AML-193 (cell line): Measurements from ENCODE around the gene SKAP1.
"Not testable (repeated sequence)": the region's sequence is repeated elsewhere in the genome, so short reads cannot be mapped to it uniquely, and the experiment has no call there.

Experiments
- DNase-seq, 2 experiments: peaks; one replicate each; lab custom pipeline; 2025; lab: John Stamatoyannopoulos, UW

Gene SKAP1

GRCh38 chr17:48328457-48328856, 101.6 kb downstream of the SKAP1 start:
- DNase-seq, result no peak

GRCh38 chr17:48326310-48326709, 103.7 kb downstream of the SKAP1 start:
- DNase-seq, result no peak

- DNase-seq, result peak; percentile 21 to 32
Observed at GRCh38 chr17:48322060-48322459, 108.0 kb downstream of the SKAP1 start.

- DNase-seq, result no peak
Observed at GRCh38 chr17:48317732-48318131, 112.3 kb downstream of the SKAP1 start.

- DNase-seq, result no peak
Observed at GRCh38 chr17:48314716-48315115, 115.3 kb downstream of the SKAP1 start.

- no peak for DNase-seq
Observed at GRCh38 chr17:48313096-48313755, 116.8 kb downstream of the SKAP1 start.

- no peak for DNase-seq
Observed at GRCh38 chr17:48311324-48311723, 118.7 kb downstream of the SKAP1 start.

- no peak for DNase-seq
Observed at GRCh38 chr17:48310748-48311213, 119.2 kb downstream of the SKAP1 start.

- no peak for DNase-seq
Observed at GRCh38 chr17:48308581-48308980, 121.4 kb downstream of the SKAP1 start.

GRCh38 chr17:48307814-48308411, 122.1 kb downstream of the SKAP1 start:
- peak; percentile 66 to 71 for DNase-seq

- DNase-seq, result no peak
Observed at GRCh38 chr17:48307255-48307654, 122.8 kb downstream of the SKAP1 start.

GRCh38 chr17:48301002-48301401, 129.0 kb downstream of the SKAP1 start:
- DNase-seq, result no peak

- DNase-seq, result no peak
Observed at GRCh38 chr17:48299760-48300159, 130.3 kb downstream of the SKAP1 start.

- no peak for DNase-seq
Observed at GRCh38 chr17:48297825-48298224, 132.2 kb downstream of the SKAP1 start.

- DNase-seq, result no peak
Observed at GRCh38 chr17:48296453-48296852, 133.6 kb downstream of the SKAP1 start.

GRCh38 chr17:48295362-48296288, 134.4 kb downstream of the SKAP1 start:
- peak; percentile 79 to 84 for DNase-seq

GRCh38 chr17:48294806-48295361, 135.1 kb downstream of the SKAP1 start:
- DNase-seq, result peak in 1 of 2 experiments; percentile 16

GRCh38 chr17:48294020-48294805, 135.8 kb downstream of the SKAP1 start:
- no peak for DNase-seq

- DNase-seq, result no peak
Observed at GRCh38 chr17:48293319-48294019, 136.5 kb downstream of the SKAP1 start.

- DNase-seq, result no peak
Observed at GRCh38 chr17:48290378-48290777, 139.6 kb downstream of the SKAP1 start.

GRCh38 chr17:48286917-48287316, 143.1 kb downstream of the SKAP1 start:
- DNase-seq, result not testable (repeated sequence)
